Endothelial cell of umbilical vein (primary cell): Measurements from ENCODE around the gene TMPRSS5. TPM values are rescaled to one million over a fixed set of nuclear protein-coding genes. Genes with fewer than 3 reads are reported as not detected.

Source experiments
- BruUV-seq: library from RNA; stranded (reverse); fragments of 400-500 nt; replicated peaks from 2 replicates; lab custom pipeline; 2021; lab: Mats Ljungman, UMichigan
- CTCF ChIA-PET: fragments of 300-600, 350-600 bp; sonication (Branson Sonifier 250); formaldehyde crosslinking; loops from one replicate; lab custom pipeline; 2021; ENCODE audit warnings: antibody characterized with exemption, inconsistent platforms; lab: Charles Lee
- POLR2A ChIA-PET: fragments of 300-600, 350-600 bp; sonication (Branson Sonifier 250); formaldehyde crosslinking; loops from one replicate; lab custom pipeline; 2021; ENCODE audit warnings: antibody characterized with exemption, inconsistent platforms; lab: Charles Lee
- DNase-seq: peaks from one replicate; pipeline ENCODE4 v3.0.0-alpha.2; 2011; ENCODE audit warnings: low read depth, low spot score
- FAIRE-seq: peaks from 2 replicates; lab custom pipeline; 2011; peaks lifted over from hg19 to GRCh38; lab: Jason Lieb, UNC
- H2AFZ ChIP-seq: 2 replicates; pipeline ENCODE4 v1.6.0; 2012; ENCODE audit warnings: low read depth, low read length, control low read depth, inconsistent platforms
- H3K27ac ChIP-seq: 2 replicates; pipeline ENCODE4 v1.5.1; 2011; ENCODE audit warnings: low read depth, mild to moderate bottlenecking, control low read depth, low read length, moderate library complexity; ENCODE audit not compliant: insufficient read depth
- H3K27me3 ChIP-seq, 2 experiments: 2 replicates each; pipeline versions ENCODE4 v1.6.0 to v1.6.1; 2011; ENCODE audit warnings: low read length in 2 of 2, mixed read lengths in 1 of 2; ENCODE audit not compliant: control insufficient read depth in 2 of 2, insufficient read depth in 2 of 2
- H3K36me3 ChIP-seq, 2 experiments: 2 replicates in 1 of 2; 3 replicates in 1 of 2; pipeline ENCODE4 v1.5.1; 2011; ENCODE audit warnings: low read length in 2 of 2, mild to moderate bottlenecking in 1 of 2, moderate library complexity in 1 of 2; ENCODE audit not compliant: control insufficient read depth in 2 of 2, insufficient read depth in 2 of 2; ENCODE audit errors: extremely low read depth in 1 of 2
- H3K4me1 ChIP-seq: 3 replicates; pipeline ENCODE4 v1.5.1; 2011; ENCODE audit warnings: mild to moderate bottlenecking, low read length; ENCODE audit not compliant: control insufficient read depth, insufficient read depth; ENCODE audit errors: extremely low read depth
- H3K4me2 ChIP-seq: 2 replicates; pipeline ENCODE4 v1.6.1; 2011; ENCODE audit warnings: low read length, control low read depth, mixed read lengths; ENCODE audit not compliant: insufficient read depth
- H3K4me3 ChIP-seq, 3 experiments: fragments of 200-600 bp in 1 of 3; sonication (generic), shearing (Covaris generic) in 1 of 3; replicated peaks in 1 of 3; 2 replicates each; pipeline ENCODE4 v1.5.1; 2011 to 2016; ENCODE audit warnings: control low read depth in 3 of 3, low read length in 3 of 3, mild to moderate bottlenecking in 2 of 3, inconsistent platforms in 1 of 3, low read depth in 1 of 3, moderate library complexity in 1 of 3; ENCODE audit not compliant: insufficient read depth in 1 of 3
- H3K79me2 ChIP-seq: 2 replicates; pipeline ENCODE4 v1.6.0; 2012; ENCODE audit warnings: low read length, inconsistent platforms; ENCODE audit not compliant: control insufficient read depth, insufficient read depth
- H3K9ac ChIP-seq: replicated peaks from 2 replicates; pipeline ENCODE3; 2011; ENCODE audit warnings: low read length, control low read depth; ENCODE audit not compliant: insufficient read depth; ENCODE audit errors: extremely low read depth
- H3K9me1 ChIP-seq: replicated peaks from 3 replicates; pipeline ENCODE4 v1.6.0; 2011; ENCODE audit warnings: mild to moderate bottlenecking, low read length; ENCODE audit not compliant: control insufficient read depth, insufficient read depth; ENCODE audit errors: extremely low read depth
- H3K9me3 ChIP-seq: replicated peaks from 2 replicates; pipeline ENCODE4 v1.5.1; 2012; ENCODE audit warnings: low read length, inconsistent platforms; ENCODE audit not compliant: control insufficient read depth, insufficient read depth
- H4K20me1 ChIP-seq: replicated peaks from 2 replicates; pipeline ENCODE3; 2011; ENCODE audit warnings: mild to moderate bottlenecking, low read length; ENCODE audit not compliant: control insufficient read depth, insufficient read depth; ENCODE audit errors: extremely low read depth
- CTCF ChIP-seq, 2 donors: IDR thresholded peaks; 1 replicate in 1 of 2; 2 replicates in 1 of 2; pipeline ENCODE4 v1.5.1; 2011; ENCODE audit warnings: low read length in 2 of 2, mild to moderate bottlenecking in 2 of 2, moderate library complexity in 2 of 2, control low read depth in 1 of 2, inconsistent platforms in 1 of 2, low read depth in 1 of 2; ENCODE audit not compliant: insufficient read depth in 1 of 2; ENCODE audit errors: extremely low read depth in 1 of 2
- EZH2 ChIP-seq: IDR thresholded peaks from 2 replicates; pipeline ENCODE4 v1.6.1; 2012; ENCODE audit warnings: borderline replicate concordance, low read depth, mild to moderate bottlenecking, moderate library complexity, low read length, inconsistent platforms; ENCODE audit not compliant: severe bottlenecking
- FOS ChIP-seq: IDR thresholded peaks from 2 replicates; pipeline ENCODE4 v1.6.1; 2011; ENCODE audit warnings: mild to moderate bottlenecking, low read length, moderate library complexity, borderline replicate concordance; ENCODE audit not compliant: insufficient read depth
- GATA2 ChIP-seq: IDR thresholded peaks from 2 replicates; pipeline ENCODE4 v1.7.0; 2011; ENCODE audit warnings: low read depth, mild to moderate bottlenecking, moderate library complexity, mixed read lengths, low read length; ENCODE audit not compliant: insufficient read length, insufficient read depth
- JUN ChIP-seq: IDR thresholded peaks from 2 replicates; pipeline ENCODE4 v1.6.1; 2011; ENCODE audit warnings: borderline replicate concordance, low read depth; ENCODE audit not compliant: insufficient read length, insufficient read depth
- MAX ChIP-seq: IDR thresholded peaks from 2 replicates; pipeline ENCODE4 v1.6.1; 2011; ENCODE audit not compliant: insufficient read depth, insufficient read length
- MYC ChIP-seq: IDR thresholded peaks from one replicate; pipeline ENCODE4 v1.6.1; 2011; ENCODE audit warnings: mild to moderate bottlenecking, low read depth, low read length
- POLR2A ChIP-seq: IDR thresholded peaks from 2 replicates; pipeline ENCODE4 v1.6.1; 2012; ENCODE audit warnings: low read depth, mild to moderate bottlenecking, control low read depth, low read length
- POLR2AphosphoS5 ChIP-seq: IDR thresholded peaks from 2 replicates; pipeline ENCODE4 v1.6.1; 2012; ENCODE audit warnings: low read depth, mild to moderate bottlenecking, control low read depth, low read length, moderate library complexity; ENCODE audit not compliant: insufficient read depth
- dilution Hi-C: fragments of 300-500 bp; cut with MboI; formaldehyde crosslinking; loops from one replicate; pipeline ENCODE4 v1.15.0; 2019; ENCODE audit warnings: low sequenced_read_pairs; ENCODE audit not compliant: extremely low pct_ligation_motif_present
- intact Hi-C: fragments of 100-400 bp; cut with micrococcal nuclease; formaldehyde crosslinking; loops from one replicate; pipeline ENCODE4 v1.10.0; 2022
- polyA plus RNA-seq, 4 experiments: library from polyadenylated mRNA; depleted of rRNA in 3 of 4; stranded (reverse) in 3 of 4; unstranded in 1 of 4; fragments of >200 nt; gene quantifications; 2 replicates each; pipeline versions ENCODE4 v1.2.1 to v1.2.3, GENCODE V29; 2011 to 2012; ENCODE audit warnings: missing spikeins in 1 of 4
- total RNA-seq: library from RNA; stranded (reverse); gene quantifications from 2 replicates; pipeline ENCODE4 v1.2.3, GENCODE V29; 2021

The TMPRSS5 gene
- total and polyA plus RNA-seq, 2 donors (not counting 3 experiments of a cell fraction or from before 2014, with no cell fraction given): 0.40 to 0.64 TPM

GRCh38 chr11:113715882-113716625 is 9.9 kb upstream of the TMPRSS5 start:
- BruUV-seq: no TSS peak
- CTCF ChIA-PET: no interaction called here
- intact Hi-C loops: no loop called here

More at GRCh38 chr11:113715882-113716625, 9.9 kb upstream of the TMPRSS5 start:
- TF ChIP-seq POLR2AphosphoS5: no peak
- TF ChIP-seq MYC: no peak
- TF ChIP-seq FOS: no peak
- no peak for TF ChIP-seq POLR2A
- no peak for TF ChIP-seq JUN
- TF ChIP-seq MAX: no peak
- TF ChIP-seq GATA2: no peak
- no peak for TF ChIP-seq EZH2
- no peak for TF ChIP-seq CTCF (IDR thresholded peaks at IDR 0.05; ENCODE audit: extremely low read depth in 1 of 2, insufficient read depth in 1 of 2, low read depth in 1 of 2, low read length in 2 of 2)
- no peaks in the 10 kb centered on the region for H4K20me1 ChIP-seq
- H3K9me3 ChIP-seq: no peaks in the 10 kb centered on the region
- no peaks in the 10 kb centered on the region for H3K4me1 ChIP-seq
- H3K36me3 ChIP-seq: no peaks in the 10 kb centered on the region
- no peak overlapping the region for H3K9ac ChIP-seq
- FAIRE-seq (no peak), DNase-seq (no peak)
- no peak overlapping the region for H3K4me2 ChIP-seq
- POLR2A ChIA-PET: no interaction called here
- H3K79me2 ChIP-seq: no peaks in the 10 kb centered on the region
- dilution Hi-C loops: no loop called here
- H3K27ac ChIP-seq: no peak overlapping the region
- H2AFZ ChIP-seq: no peak overlapping the region
- no peaks in the 10 kb centered on the region for H3K27me3 ChIP-seq
- no peak overlapping the region for H3K4me3 ChIP-seq
- H3K9me1 ChIP-seq: no peaks in the 10 kb centered on the region
